GM12878 (cell line): ENCODE measurements around the gene ISG20. TPM values are rescaled to one million over a fixed set of nuclear protein-coding genes. Genes with fewer than 3 reads are reported as not detected.

ENCODE experiments used
- ATAC-seq: fragments of 200-7000 bp; cut with Tn5 transposase; 3 replicates; pipeline ENCODE4 v1.9.1; 2020; ENCODE audit warnings: mild to moderate bottlenecking, moderate library complexity
- BruUV-seq: library from RNA; stranded (reverse); fragments of 400-500 nt; replicated peaks from 2 replicates; lab custom pipeline; 2021; lab: Mats Ljungman, UMichigan
- CTCF ChIA-PET: fragments of 300-600 bp; sonication (Branson Sonifier 250); formaldehyde crosslinking; extraction: SDS; loops from one replicate; lab custom pipeline; 2021; ENCODE audit warnings: inconsistent platforms; lab: Yijun Ruan, JAX
- POLR2A ChIA-PET: fragments of 350-600 bp; formaldehyde crosslinking; extraction: SDS; loops from one replicate; lab custom pipeline; 2021; ENCODE audit warnings: inconsistent platforms; lab: Charles Lee
- RAD21 ChIA-PET: fragments of 300-600 bp; sonication (Branson Sonifier 250); formaldehyde crosslinking; loops from one replicate; lab custom pipeline; 2023; ENCODE audit warnings: antibody characterized with exemption; ENCODE audit not compliant: unreplicated experiment; lab: Charles Lee
- SMC1A ChIA-PET: fragments of 300-600 bp; sonication (Branson Sonifier 250); formaldehyde crosslinking; loops from one replicate; lab custom pipeline; 2023; ENCODE audit not compliant: unreplicated experiment, uncharacterized antibody; lab: Charles Lee
- DNase-seq: peaks from one replicate; pipeline ENCODE4 v3.0.0-alpha.2; 2011; ENCODE audit warnings: low read depth, low spot score
- FAIRE-seq: peaks from 3 replicates; lab custom pipeline; 2011; peaks lifted over from hg19 to GRCh38; lab: Jason Lieb, UNC
- H2AFZ ChIP-seq: 2 replicates; pipeline ENCODE4 v1.6.0; 2011; ENCODE audit warnings: low read depth, low read length, control low read depth; ENCODE audit not compliant: control insufficient read depth
- H3K27ac ChIP-seq: 2 replicates; pipeline ENCODE4 v1.5.1; 2011; ENCODE audit warnings: control low read depth; ENCODE audit not compliant: control insufficient read depth, insufficient read depth
- H3K27me3 ChIP-seq, 2 experiments: replicated peaks in 1 of 2; 2 replicates each; pipeline versions ENCODE4 v1.6.0 to v1.6.1; 2011; ENCODE audit warnings: low read length in 1 of 2; ENCODE audit not compliant: control insufficient read depth in 2 of 2, insufficient read depth in 2 of 2
- H3K36me3 ChIP-seq, 2 experiments: 2 replicates each; pipeline ENCODE4 v1.5.1; 2011; ENCODE audit warnings: low read length in 1 of 2; ENCODE audit not compliant: control insufficient read depth in 2 of 2, insufficient read depth in 2 of 2
- H3K4me1 ChIP-seq: 2 replicates; pipeline ENCODE4 v1.6.1; 2011; ENCODE audit warnings: mild to moderate bottlenecking, low read length, moderate library complexity, mixed read lengths; ENCODE audit not compliant: control insufficient read depth, insufficient read depth
- H3K4me2 ChIP-seq: 2 replicates; pipeline ENCODE4 v1.6.0; 2011; ENCODE audit warnings: control low read depth; ENCODE audit not compliant: control insufficient read depth, insufficient read depth
- H3K4me3 ChIP-seq: fragments of 200-600 bp; sonication (generic); 2 replicates; pipeline ENCODE4 v1.5.1; 2016
- H3K79me2 ChIP-seq: 2 replicates; pipeline ENCODE4 v1.6.0; 2011; ENCODE audit warnings: low read length; ENCODE audit not compliant: control insufficient read depth, insufficient read depth
- H3K9ac ChIP-seq: 2 replicates; pipeline ENCODE4 v1.8.0; 2011; ENCODE audit warnings: low read length, control low read depth, mixed read lengths; ENCODE audit not compliant: control insufficient read depth, insufficient read depth
- H3K9me3 ChIP-seq: replicated peaks from 3 replicates; pipeline ENCODE4 v1.5.1; 2011; ENCODE audit warnings: mild to moderate bottlenecking, low read length; ENCODE audit not compliant: control insufficient read depth, insufficient read depth
- H4K20me1 ChIP-seq: 2 replicates; pipeline ENCODE4 v1.6.0; 2011; ENCODE audit not compliant: control insufficient read depth, insufficient read depth
- HCFC1 ChIP-seq: fragments of 150-350 bp; IDR thresholded peaks from 2 replicates; pipeline ENCODE4 v1.6.1; 2014; ENCODE audit warnings: low read length
- JUNB ChIP-seq: IDR thresholded peaks from 2 replicates; pipeline ENCODE4 v1.6.1; 2016; ENCODE audit warnings: antibody characterized with exemption, mild to moderate bottlenecking
- RFX5 ChIP-seq: IDR thresholded peaks from 2 replicates; pipeline ENCODE4 v1.6.1; 2011; ENCODE audit warnings: low read depth, low read length, improper control_type of control experiment
- SMARCA5 ChIP-seq: fragments of 450-650 bp; IDR thresholded peaks from 2 replicates; pipeline ENCODE4 v1.6.1; 2017; ENCODE audit warnings: mild to moderate bottlenecking
- TCF3 ChIP-seq: IDR thresholded peaks from 2 replicates; pipeline ENCODE4 v1.6.1; 2012; ENCODE audit warnings: low read depth, mild to moderate bottlenecking, low read length, borderline replicate concordance; ENCODE audit not compliant: insufficient read depth
- ZNF217 ChIP-seq: fragments of 450-650 bp; IDR thresholded peaks from 2 replicates; pipeline ENCODE4 v1.6.1; 2017; ENCODE audit warnings: antibody characterized with exemption, mild to moderate bottlenecking
- WGBS: methylation state at CpG from one replicate; pipeline ENCODE4 v1.1.6; 2016; ENCODE audit warnings: low lambda C conversion rate; ENCODE audit not compliant: insufficient replicate concordance, insufficient coverage; ENCODE audit errors: missing lambda C conversion rate; 5-methylcytosine and 5-hydroxymethylcytosine counted together
- in situ Hi-C: fragments of 300-500 bp; cut with MboI; formaldehyde crosslinking; loops from 9 replicates; pipeline ENCODE4 v1.14.3; 2018; ENCODE audit warnings: mixed read lengths
- intact Hi-C: fragments of 100-400 bp; cut with micrococcal nuclease; formaldehyde crosslinking; loops from one replicate; pipeline ENCODE4 v1.14.2; 2022; ENCODE audit not compliant: unreplicated experiment
- polyA plus RNA-seq, 11 experiments: library from polyadenylated mRNA; depleted of rRNA in 4 of 11; unstranded in 6 of 11; stranded (reverse) in 5 of 11; fragments of >200 nt; fragmentation: Nextera tagmentation in 4 of 11; fragmentation: Illumina TruSeq in 1 of 11; extraction: Ambion mirVana in 4 of 11; extraction: Trizol in 1 of 11; gene quantifications; 1 replicate in 1 of 11; 2 replicates in 10 of 11; pipeline versions ENCODE4 v1.2.1 to v1.2.3, GENCODE V29; 2011 to 2016; ENCODE audit warnings: inconsistent platforms in 2 of 11, missing spikeins in 2 of 11, low read depth in 1 of 11
- total RNA-seq, 4 experiments: library from RNA; depleted of rRNA in 3 of 4; stranded (reverse); fragments of >200 nt in 3 of 4; fragmentation: Illumina TruSeq in 1 of 4; extraction: Trizol in 1 of 4; gene quantifications; 2 replicates each; pipeline versions ENCODE4 v1.2.1 to v1.2.3, GENCODE V29; 2013 to 2021
- TF ChIP-seq, protein P1 (sequence below): fragments of 450-650 bp; conservative IDR thresholded peaks from 2 replicates; pipeline ENCODE4 v1.6.1; 2017; ENCODE audit warnings: mild to moderate bottlenecking, moderate library complexity
- TF ChIP-seq, protein P2 (sequence below): IDR thresholded peaks from 2 replicates; pipeline ENCODE4 v1.6.1; 2011; ENCODE audit warnings: borderline replicate concordance, low read depth, mild to moderate bottlenecking, moderate library complexity, mixed read lengths, low read length; ENCODE audit not compliant: insufficient read depth; ENCODE audit errors: extremely low read length
- TF ChIP-seq, protein P3 (sequence below): fragments of 450-650 bp; IDR thresholded peaks from 2 replicates; pipeline ENCODE4 v1.6.1; 2016; ENCODE audit warnings: mild to moderate bottlenecking

Gene ISG20
- total and polyA plus RNA-seq, 10 of the 15 experiments (the other 5 are each of a cell fraction or from before 2014, with no cell fraction given): 23.4 to 210 (median 85.9) TPM

DNA sequence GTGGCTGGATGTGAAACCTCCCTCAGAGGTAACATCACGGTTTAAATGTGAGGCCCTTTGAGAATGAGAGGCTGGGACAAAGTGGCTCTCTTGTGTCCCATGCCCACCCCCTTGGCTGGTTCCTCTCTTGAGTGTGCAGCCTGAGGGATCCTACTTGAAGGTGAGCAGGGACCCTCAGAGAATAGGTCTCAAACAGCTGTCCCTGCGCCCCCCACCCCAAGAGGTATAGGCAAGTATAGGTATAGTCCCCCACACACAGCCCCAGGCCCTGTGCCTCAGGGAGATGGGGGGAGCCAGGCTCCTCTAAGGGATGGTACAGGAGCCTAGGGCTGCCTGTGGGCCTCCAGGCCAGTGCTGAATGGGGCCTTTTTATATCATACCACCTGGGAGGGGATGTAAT, 61.9 kb downstream of the ISG20 start:
- no peak overlapping the region for H2AFZ ChIP-seq
- no peak overlapping the region for H3K4me2 ChIP-seq
- H3K27ac ChIP-seq: no peak overlapping the region
- RAD21 ChIA-PET: interaction anchor here (0.9 to 2.0 kb wide), 4 partner anchors 24 to 76 kb away, joined by 3 to 9 read pairs (median 6); partner anchors contain the start of gene ISG20
- in situ Hi-C loops: loop anchor here (5.0 kb wide), 1 partner anchor 73 kb away; no protein-coding TSS in a partner anchor
- no peak for ATAC-seq
- no peaks in the 10 kb centered on the region for H3K36me3 ChIP-seq
- no peaks in the 10 kb centered on the region for H3K4me1 ChIP-seq
- no peak for FAIRE-seq
- TF ChIP-seq HCFC1 (no peak), SMARCA5 (no peak), RFX5 (no peak), JUNB (no peak), ZNF217 (no peak), TCF3 (no peak)
- TF ChIP-seq, protein P1, sequence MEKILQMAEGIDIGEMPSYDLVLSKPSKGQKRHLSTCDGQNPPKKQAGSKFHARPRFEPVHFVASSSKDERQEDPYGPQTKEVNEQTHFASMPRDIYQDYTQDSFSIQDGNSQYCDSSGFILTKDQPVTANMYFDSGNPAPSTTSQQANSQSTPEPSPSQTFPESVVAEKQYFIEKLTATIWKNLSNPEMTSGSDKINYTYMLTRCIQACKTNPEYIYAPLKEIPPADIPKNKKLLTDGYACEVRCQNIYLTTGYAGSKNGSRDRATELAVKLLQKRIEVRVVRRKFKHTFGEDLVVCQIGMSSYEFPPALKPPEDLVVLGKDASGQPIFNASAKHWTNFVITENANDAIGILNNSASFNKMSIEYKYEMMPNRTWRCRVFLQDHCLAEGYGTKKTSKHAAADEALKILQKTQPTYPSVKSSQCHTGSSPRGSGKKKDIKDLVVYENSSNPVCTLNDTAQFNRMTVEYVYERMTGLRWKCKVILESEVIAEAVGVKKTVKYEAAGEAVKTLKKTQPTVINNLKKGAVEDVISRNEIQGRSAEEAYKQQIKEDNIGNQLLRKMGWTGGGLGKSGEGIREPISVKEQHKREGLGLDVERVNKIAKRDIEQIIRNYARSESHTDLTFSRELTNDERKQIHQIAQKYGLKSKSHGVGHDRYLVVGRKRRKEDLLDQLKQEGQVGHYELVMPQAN: no peak
- TF ChIP-seq, protein P2, sequence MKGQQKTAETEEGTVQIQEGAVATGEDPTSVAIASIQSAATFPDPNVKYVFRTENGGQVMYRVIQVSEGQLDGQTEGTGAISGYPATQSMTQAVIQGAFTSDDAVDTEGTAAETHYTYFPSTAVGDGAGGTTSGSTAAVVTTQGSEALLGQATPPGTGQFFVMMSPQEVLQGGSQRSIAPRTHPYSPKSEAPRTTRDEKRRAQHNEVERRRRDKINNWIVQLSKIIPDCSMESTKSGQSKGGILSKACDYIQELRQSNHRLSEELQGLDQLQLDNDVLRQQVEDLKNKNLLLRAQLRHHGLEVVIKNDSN: no peak
- TF ChIP-seq, protein P3, sequence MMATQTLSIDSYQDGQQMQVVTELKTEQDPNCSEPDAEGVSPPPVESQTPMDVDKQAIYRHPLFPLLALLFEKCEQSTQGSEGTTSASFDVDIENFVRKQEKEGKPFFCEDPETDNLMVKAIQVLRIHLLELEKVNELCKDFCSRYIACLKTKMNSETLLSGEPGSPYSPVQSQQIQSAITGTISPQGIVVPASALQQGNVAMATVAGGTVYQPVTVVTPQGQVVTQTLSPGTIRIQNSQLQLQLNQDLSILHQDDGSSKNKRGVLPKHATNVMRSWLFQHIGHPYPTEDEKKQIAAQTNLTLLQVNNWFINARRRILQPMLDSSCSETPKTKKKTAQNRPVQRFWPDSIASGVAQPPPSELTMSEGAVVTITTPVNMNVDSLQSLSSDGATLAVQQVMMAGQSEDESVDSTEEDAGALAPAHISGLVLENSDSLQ: no peak
- TF ChIP-seq, all 136 proteins: peak for 0
- ChIA-PET POLR2A (no interaction called here), SMC1A (interaction anchor here (1.1 to 2.0 kb wide), 3 partner anchors 43 to 76 kb away, joined by 3 to 14 read pairs (median 4); no protein-coding TSS in a partner anchor), CTCF (interaction anchor here (0.5 to 6.3 kb wide), 7 partner anchors 10 to 276 kb away, joined by 3 to 52 read pairs (median 4); no protein-coding TSS in a partner anchor)
- Histone ChIP-seq H4K20me1 (no peaks in the 10 kb centered on the region), H3K9ac (no peak overlapping the region), H3K4me3 (no peak overlapping the region), H3K9me3 (no peaks in the 10 kb centered on the region), H3K27me3 (peaks cover 2% of the 10 kb centered on the region in 2 experiments), H3K79me2 (no peaks in the 10 kb centered on the region)
- no peak for DNase-seq
- 24% methylated on average over 2 of the region's 2 CpGs for WGBS
- no TSS peak for BruUV-seq
- intact Hi-C loops: loop anchor here (1.0 to 5.0 kb wide), 3 partner anchors 44 to 223 kb away; no protein-coding TSS in a partner anchor
